Smooth muscle cell (in vitro differentiated cells): ENCODE data around the gene MIF4GD. TPM values are rescaled to one million over a fixed set of nuclear protein-coding genes. Genes with fewer than 3 reads are reported as not detected.

ENCODE experiments used
- DNase-seq: peaks from one replicate; lab custom pipeline; 2025; ENCODE audit not compliant: unreplicated experiment; lab: John Stamatoyannopoulos, UW
- H2AFZ ChIP-seq: fragments of 200-600 bp; sonication (generic); 2 replicates; pipeline ENCODE4 v1.6.0; 2016; ENCODE audit warnings: antibody characterized with exemption, low read depth, mild to moderate bottlenecking
- H3F3A ChIP-seq: fragments of 200-600 bp; sonication (generic); 2 replicates; pipeline ENCODE4 v1.6.0; 2017; ENCODE audit warnings: antibody characterized with exemption, low read depth
- H3K27ac ChIP-seq: fragments of 200-600 bp; sonication (generic); 2 replicates; pipeline ENCODE4 v1.5.1; 2016; ENCODE audit warnings: low read depth, mild to moderate bottlenecking
- H3K27me3 ChIP-seq: fragments of 200-600 bp; sonication (generic); 2 replicates; pipeline ENCODE4 v1.6.1; 2016; ENCODE audit warnings: low read depth, mild to moderate bottlenecking
- H3K36me3 ChIP-seq: fragments of 200-600 bp; sonication (generic); 2 replicates; pipeline ENCODE4 v1.5.1; 2016; ENCODE audit warnings: low read depth
- H3K4me1 ChIP-seq: fragments of 200-600 bp; sonication (generic); 2 replicates; pipeline ENCODE4 v1.5.1; 2016; ENCODE audit warnings: low read depth
- H3K4me2 ChIP-seq: fragments of 200-600 bp; sonication (generic); 2 replicates; pipeline ENCODE4 v1.6.0; 2016; ENCODE audit warnings: mild to moderate bottlenecking
- H3K4me3 ChIP-seq: fragments of 200-600 bp; sonication (generic); 2 replicates; pipeline ENCODE4 v1.5.1; 2016; ENCODE audit warnings: mild to moderate bottlenecking
- H3K79me2 ChIP-seq: fragments of 200-600 bp; sonication (generic); 2 replicates; pipeline ENCODE4 v1.6.0; 2016; ENCODE audit warnings: low read depth, mild to moderate bottlenecking
- H3K9ac ChIP-seq: fragments of 200-600 bp; sonication (generic); 2 replicates; pipeline ENCODE4 v1.6.0; 2016; ENCODE audit warnings: low read depth
- H3K9me3 ChIP-seq: fragments of 200-600 bp; sonication (generic); replicated peaks from 2 replicates; pipeline ENCODE4 v1.5.1; 2016; ENCODE audit warnings: low read depth
- H4K20me1 ChIP-seq: fragments of 200-600 bp; sonication (generic); 2 replicates; pipeline ENCODE4 v1.6.0; 2016; ENCODE audit warnings: low read depth
- WGBS: methylation state at CpG from one replicate; pipeline ENCODE4 v1.1.7; 2016; ENCODE audit warnings: low lambda C conversion rate; 5-methylcytosine and 5-hydroxymethylcytosine counted together
- polyA plus RNA-seq: library from polyadenylated mRNA; unstranded; fragments of >200 nt; fragmentation: Nextera tagmentation; extraction: Ambion mirVana; gene quantifications from 2 replicates; pipeline ENCODE4 v1.2.1, GENCODE V29; 2016
- total RNA-seq: library from RNA; depleted of rRNA; stranded (reverse); fragments of >200 nt; gene quantifications from 2 replicates; pipeline ENCODE4 v1.2.3, GENCODE V29; 2014
- TF ChIP-seq, protein P1 (sequence below): fragments of 200-600 bp; sonication (generic); IDR thresholded peaks from 2 replicates; pipeline ENCODE4 v1.5.1; 2017; ENCODE audit warnings: borderline replicate concordance, mild to moderate bottlenecking, antibody characterized with exemption; ENCODE audit not compliant: insufficient read depth, poor library complexity, severe bottlenecking

The MIF4GD gene
- total and polyA plus RNA-seq, 2 experiments from 2014 or later = 5.3 to 17.0 TPM

DNA sequence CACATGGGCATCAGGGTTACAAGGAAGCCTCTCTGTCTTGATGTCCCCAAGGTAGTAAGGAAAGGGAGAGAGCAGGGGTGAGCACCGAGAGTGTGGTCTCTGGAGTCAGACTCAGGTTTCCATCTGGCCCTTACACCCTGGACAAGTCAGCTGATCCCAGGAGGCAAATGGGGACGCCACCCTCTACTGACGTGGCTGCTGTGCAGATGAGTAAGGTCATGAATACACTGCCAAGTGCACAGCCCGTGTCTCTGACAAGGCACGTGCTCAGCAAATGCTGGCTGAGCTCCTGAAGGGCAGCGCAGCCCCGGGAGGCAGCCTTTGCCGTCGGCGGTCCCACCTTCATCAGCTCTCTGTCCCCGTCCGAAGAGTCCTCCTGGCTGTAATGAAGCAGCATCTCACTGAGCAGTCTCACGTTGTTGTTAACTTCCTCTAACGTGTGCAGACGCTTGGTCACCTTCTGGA, 29.0 kb downstream of the MIF4GD start:
- Histone ChIP-seq H3K9me3 (no peaks in the 10 kb centered on the region), H3K9ac (no peak overlapping the region), H3K27ac (no peak overlapping the region), H3K79me2 (peaks cover 4% of the 10 kb centered on the region), H3K4me3 (no peak overlapping the region), H4K20me1 (peaks cover 11% of the 10 kb centered on the region), H3K27me3 (no peaks in the 10 kb centered on the region), H3F3A (peaks cover 5% of the 10 kb centered on the region), H3K4me1 (no peaks in the 10 kb centered on the region), H2AFZ (no peak overlapping the region), H3K36me3 (no peaks in the 10 kb centered on the region), H3K4me2 (no peak overlapping the region)
- WGBS = 97% methylated on average over 15 of the region's 15 CpGs
- no peak for DNase-seq
- TF ChIP-seq, protein P1, sequence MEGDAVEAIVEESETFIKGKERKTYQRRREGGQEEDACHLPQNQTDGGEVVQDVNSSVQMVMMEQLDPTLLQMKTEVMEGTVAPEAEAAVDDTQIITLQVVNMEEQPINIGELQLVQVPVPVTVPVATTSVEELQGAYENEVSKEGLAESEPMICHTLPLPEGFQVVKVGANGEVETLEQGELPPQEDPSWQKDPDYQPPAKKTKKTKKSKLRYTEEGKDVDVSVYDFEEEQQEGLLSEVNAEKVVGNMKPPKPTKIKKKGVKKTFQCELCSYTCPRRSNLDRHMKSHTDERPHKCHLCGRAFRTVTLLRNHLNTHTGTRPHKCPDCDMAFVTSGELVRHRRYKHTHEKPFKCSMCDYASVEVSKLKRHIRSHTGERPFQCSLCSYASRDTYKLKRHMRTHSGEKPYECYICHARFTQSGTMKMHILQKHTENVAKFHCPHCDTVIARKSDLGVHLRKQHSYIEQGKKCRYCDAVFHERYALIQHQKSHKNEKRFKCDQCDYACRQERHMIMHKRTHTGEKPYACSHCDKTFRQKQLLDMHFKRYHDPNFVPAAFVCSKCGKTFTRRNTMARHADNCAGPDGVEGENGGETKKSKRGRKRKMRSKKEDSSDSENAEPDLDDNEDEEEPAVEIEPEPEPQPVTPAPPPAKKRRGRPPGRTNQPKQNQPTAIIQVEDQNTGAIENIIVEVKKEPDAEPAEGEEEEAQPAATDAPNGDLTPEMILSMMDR = no peak

DNA sequence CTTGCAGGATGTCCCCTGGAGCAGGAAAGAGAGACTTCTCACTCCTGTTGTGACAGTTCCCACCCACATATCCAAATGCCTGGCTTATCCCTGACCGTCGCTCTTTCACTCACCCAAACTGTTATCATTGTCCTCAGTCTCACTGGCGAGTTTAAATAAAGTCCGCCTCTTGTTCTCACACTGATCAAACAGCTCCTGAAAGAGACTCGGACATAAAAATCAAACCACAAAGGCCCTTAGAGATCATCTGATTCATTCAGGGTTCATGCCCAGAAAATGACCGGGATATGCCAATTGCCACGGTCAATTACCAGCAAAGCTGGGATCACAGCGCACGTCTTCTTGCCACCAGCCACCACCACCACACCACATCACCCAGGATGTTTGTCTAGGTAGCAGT, 29.5 kb downstream of the MIF4GD start:
- Histone ChIP-seq H3K36me3 (no peaks in the 10 kb centered on the region), H3K4me2 (no peak overlapping the region)
- DNase-seq = no peak

DNA sequence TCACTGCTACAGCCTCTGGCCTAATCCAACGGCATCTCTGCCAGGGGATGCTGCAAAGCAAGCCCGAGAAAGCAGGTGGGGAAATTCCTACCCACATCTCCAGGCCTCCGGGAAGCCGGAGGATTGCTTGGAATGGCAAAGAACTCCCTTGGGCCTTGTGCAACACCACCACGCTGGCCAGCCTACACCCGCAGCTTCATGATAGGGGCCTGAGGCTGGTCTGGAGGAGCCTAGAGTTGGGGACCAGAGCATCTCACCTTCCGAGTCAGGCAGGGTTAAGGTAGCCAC, 29.9 kb downstream of the MIF4GD start:
- no peak overlapping the region for H3K4me2 ChIP-seq
- no peaks in the 10 kb centered on the region for H3K4me1 ChIP-seq
- no peak overlapping the region for H3K9ac ChIP-seq
- peaks cover 10% of the 10 kb centered on the region for H4K20me1 ChIP-seq
- no peak overlapping the region for H3K27ac ChIP-seq
- no peaks in the 10 kb centered on the region for H3K27me3 ChIP-seq
- H3K4me3 ChIP-seq = no peak overlapping the region
- DNase-seq = no peak
- H3K36me3 ChIP-seq = no peaks in the 10 kb centered on the region
- H2AFZ ChIP-seq = no peak overlapping the region
- H3F3A ChIP-seq = peaks cover 8% of the 10 kb centered on the region
- TF ChIP-seq, protein P1 = no peak
- WGBS = 91% methylated on average over 7 of the region's 7 CpGs
- H3K9me3 ChIP-seq = no peaks in the 10 kb centered on the region
- H3K79me2 ChIP-seq = no peaks in the 10 kb centered on the region

More for the DNA sequence above, 29.5 kb downstream of the MIF4GD start:
- Histone ChIP-seq H3K27me3 (no peaks in the 10 kb centered on the region), H4K20me1 (peaks cover 11% of the 10 kb centered on the region), H3K9me3 (no peaks in the 10 kb centered on the region), H3K27ac (no peak overlapping the region), H3K4me3 (no peak overlapping the region), H3K79me2 (peaks cover under 1% of the 10 kb centered on the region), H3K4me1 (no peaks in the 10 kb centered on the region), H2AFZ (no peak overlapping the region), H3K9ac (no peak overlapping the region), H3F3A (peaks cover 8% of the 10 kb centered on the region)
- 94% methylated on average over 9 of the region's 9 CpGs for WGBS
- TF ChIP-seq, protein P1 = no peak

DNA sequence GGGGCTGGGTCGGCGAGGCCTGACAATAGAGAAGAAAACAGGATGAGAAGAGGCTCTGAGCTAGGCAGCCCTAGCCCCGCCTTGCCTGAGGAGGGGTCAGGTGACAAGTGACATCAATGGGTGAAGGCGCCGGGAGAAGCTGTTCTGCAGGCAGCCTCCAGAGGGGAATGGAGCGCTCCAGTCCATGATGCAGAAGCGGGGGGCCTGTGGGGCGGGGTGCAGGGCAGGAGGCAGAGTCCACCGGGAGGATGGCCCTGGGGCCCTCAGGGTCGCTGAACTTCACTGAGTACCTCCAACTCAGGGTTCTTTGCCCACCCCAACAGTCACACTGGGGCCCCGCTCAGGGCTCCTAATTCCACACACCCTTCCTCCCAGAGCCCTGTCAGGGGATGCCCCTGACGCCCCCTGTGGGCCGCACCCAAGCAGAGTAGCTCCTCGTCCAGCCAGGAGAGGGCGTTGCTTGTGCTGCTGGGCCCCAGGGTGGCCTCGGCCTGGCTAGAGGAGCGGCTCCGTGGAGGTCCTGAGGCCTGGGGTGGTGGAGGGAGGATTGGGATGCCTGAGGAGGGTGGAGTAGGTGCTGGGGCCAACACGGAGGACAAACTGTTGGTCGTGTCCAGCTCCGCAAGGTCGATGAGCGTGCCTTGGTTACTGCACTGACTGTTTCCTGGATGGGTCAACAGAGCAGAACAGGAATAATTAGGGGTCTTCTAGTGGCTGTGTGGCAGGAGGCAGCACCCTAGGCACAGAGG, 30.5 kb downstream of the MIF4GD start:
- TF ChIP-seq, protein P1 = peak; percentile 45
- Histone ChIP-seq H2AFZ (no peak overlapping the region), H3K36me3 (no peaks in the 10 kb centered on the region), H3K79me2 (no peaks in the 10 kb centered on the region), H3K27ac (no peak overlapping the region), H4K20me1 (peaks cover 7% of the 10 kb centered on the region), H3K9me3 (no peaks in the 10 kb centered on the region), H3K4me3 (no peak overlapping the region), H3K27me3 (no peaks in the 10 kb centered on the region), H3K4me1 (no peaks in the 10 kb centered on the region), H3K9ac (no peak overlapping the region), H3K4me2 (no peak overlapping the region), H3F3A (peaks cover 8% of the 10 kb centered on the region)
- no peak for DNase-seq
- WGBS = 75% methylated on average over 23 of the region's 23 CpGs
